HL-60 (cell line): Measurements from ENCODE around the gene VSIG10L.

Source experiments
- DNase-seq, 2 experiments: peaks; one replicate each; pipeline ENCODE4 v3.0.0-alpha.2; 2010 to 2020; ENCODE audit warnings: low read depth in 1 of 2, low spot score in 1 of 2
- H3K27ac ChIP-seq: fragments of 250-450 bp; sonication (Bioruptor Pico); replicated peaks from 2 replicates; pipeline ENCODE4 v1.5.1; 2020; ENCODE audit warnings: mild to moderate bottlenecking, moderate library complexity
- H3K27me3 ChIP-seq: fragments of 250-450 bp; sonication (Bioruptor Pico); 2 replicates; pipeline ENCODE4 v1.5.1; 2021; ENCODE audit warnings: mild to moderate bottlenecking, moderate library complexity; ENCODE audit not compliant: insufficient read depth, poor library complexity, severe bottlenecking
- H3K4me3 ChIP-seq: replicated peaks from 2 replicates; pipeline ENCODE4 v1.5.1; 2011; ENCODE audit warnings: mild to moderate bottlenecking, control low read depth, low read length; ENCODE audit not compliant: insufficient read depth
- CTCF ChIP-seq: IDR thresholded peaks from one replicate; pipeline ENCODE4 v1.5.1; 2011; ENCODE audit warnings: low read length, control low read depth, inconsistent platforms; ENCODE audit not compliant: insufficient read depth
- GABPA ChIP-seq: IDR thresholded peaks from 2 replicates; pipeline ENCODE4 v1.6.1; 2012; ENCODE audit warnings: low read depth
- POLR2AphosphoS5 ChIP-seq: IDR thresholded peaks from 2 replicates; pipeline ENCODE4 v1.6.1; 2012; ENCODE audit warnings: low read depth
- REST ChIP-seq: IDR thresholded peaks from 2 replicates; pipeline ENCODE4 v1.6.1; 2012; ENCODE audit warnings: low read depth; ENCODE audit not compliant: insufficient replicate concordance
- SPI1 ChIP-seq: IDR thresholded peaks from 2 replicates; pipeline ENCODE4 v1.6.1; 2012; ENCODE audit warnings: low read depth, mild to moderate bottlenecking, borderline replicate concordance

The VSIG10L gene

GRCh38 chr19:51321799-51322198 lies 20.1 kb downstream of the VSIG10L start:
- Histone ChIP-seq H3K27me3 (peaks cover 12% of the 10 kb centered on the region), H3K4me3 (no peak overlapping the region), H3K27ac (no peak overlapping the region)
- TF ChIP-seq CTCF (no peak), SPI1 (no peak), GABPA (no peak)
- no peak for DNase-seq

GRCh38 chr19:51320280-51320657 lies 21.7 kb downstream of the VSIG10L start:
- DNase-seq: no peak
- no peak for TF ChIP-seq CTCF
- TF ChIP-seq SPI1: no peak
- no peak for TF ChIP-seq REST
- TF ChIP-seq GABPA: no peak
- no peak overlapping the region for H3K4me3 ChIP-seq
- H3K27me3 ChIP-seq: peaks cover 12% of the 10 kb centered on the region
- no peak overlapping the region for H3K27ac ChIP-seq

GRCh38 chr19:51319649-51320279 lies 22.2 kb downstream of the VSIG10L start:
- DNase-seq: no peak
- H3K27me3 ChIP-seq: peaks cover 12% of the 10 kb centered on the region
- no peak overlapping the region for H3K27ac ChIP-seq
- TF ChIP-seq REST (no peak), POLR2AphosphoS5 (no peak), CTCF (no peak), GABPA (no peak), SPI1 (no peak)
- no peak overlapping the region for H3K4me3 ChIP-seq
